IMR-90 (cell line): ENCODE data around the gene MAU2.

Experiments
- CEBPB ChIP-seq: IDR thresholded peaks from 2 replicates; pipeline ENCODE4 v1.6.1; 2012; ENCODE audit warnings: low read depth, low read length, improper control_type of control experiment
- CHD1 ChIP-seq: IDR thresholded peaks from 2 replicates; pipeline ENCODE4 v1.6.1; 2012; ENCODE audit warnings: low read depth, low read length, improper control_type of control experiment
- CTCF ChIP-seq: conservative IDR thresholded peaks from 2 replicates; pipeline ENCODE4 v1.5.1; 2012; ENCODE audit warnings: mild to moderate bottlenecking, low read depth, low read length, improper control_type of control experiment
- ELK1 ChIP-seq: fragments of 150-350 bp; IDR thresholded peaks from 2 replicates; pipeline ENCODE4 v1.6.1; 2016; ENCODE audit warnings: low read depth, mild to moderate bottlenecking, low read length, moderate library complexity, borderline replicate concordance
- POLR2A ChIP-seq: IDR thresholded peaks from 2 replicates; pipeline ENCODE4 v1.6.1; 2012; ENCODE audit warnings: mild to moderate bottlenecking, low read depth, low read length
- RAD21 ChIP-seq: IDR thresholded peaks from 2 replicates; pipeline ENCODE4 v1.6.1; 2012; ENCODE audit warnings: low read length, improper control_type of control experiment
- RCOR1 ChIP-seq: IDR thresholded peaks from 2 replicates; pipeline ENCODE4 v1.6.1; 2012; ENCODE audit warnings: mild to moderate bottlenecking, low read length, improper control_type of control experiment; ENCODE audit not compliant: insufficient replicate concordance
- SMC3 ChIP-seq: fragments of 150-350 bp; IDR thresholded peaks from 2 replicates; pipeline ENCODE4 v1.6.1; 2016; ENCODE audit warnings: low read depth, mild to moderate bottlenecking, antibody characterized with exemption, low read length, moderate library complexity

- TF ChIP-seq CTCF (no peak), ELK1 (no peak), CHD1 (no peak), RCOR1 (no peak), CEBPB (no peak), POLR2A (no peak), RAD21 (no peak), SMC3 (no peak)
Observed at GRCh38 chr19:19348266-19348665, 27.6 kb downstream of the MAU2 start.
